Measurements from ENCODE around the gene GPM6B. TPM values are rescaled to one million over a fixed set of nuclear protein-coding genes. Genes with fewer than 3 reads are reported as not detected.

The GPM6B gene
- total and polyA plus RNA-seq, 2 experiments from 2014 or later: 82.6 to 95.4 TPM

- TF ChIP-seq STAT1 (IDR thresholded peaks at IDR 0.05; ENCODE audit: unreplicated experiment) (no peak), ZNF462 (CRISPR knock-in tag; IDR thresholded peaks at IDR 0.05) (no peak), JUNB (IDR thresholded peaks at IDR 0.05; ENCODE audit: unreplicated experiment) (no peak), EZH2phosphoT487 (IDR thresholded peaks at IDR 0.05; ENCODE audit: unreplicated experiment) (no peak), CREB1 (CRISPR knock-in tag; IDR thresholded peaks at IDR 0.05; ENCODE audit: low read depth) (no peak)
- peak; percentile 50 for DNase-seq (ENCODE audit: low spot score)
- Mint-ChIP-seq H3K27ac (0 out of 2 replicates have a peak overlapping the region, but pooled peaks have one; percentile 22), H3K36me3 (ENCODE audit: low read depth) (peaks cover 14% of the 10 kb centered on the region), H3K27me3 (ENCODE audit: insufficient read depth, low read depth, poor library complexity) (peaks cover 4% of the 10 kb centered on the region), H3K4me3 (no peak overlapping the region), H3K4me1 (peaks cover 43% of the 10 kb centered on the region), H3K9me3 (0 out of 3 replicates have a peak, but pooled peaks cover 3% of the 10 kb centered on the region)
- Histone ChIP-seq H3K4me2 (peak overlapping the region; percentile 52), H3K27ac (ENCODE audit: low read depth) (no peak overlapping the region), H3K27me3 (ENCODE audit: insufficient read depth) (no peaks in the 10 kb centered on the region), H4K20me1 (replicated peaks; ENCODE audit: insufficient read depth) (no peaks in the 10 kb centered on the region), H3K9me2 (ENCODE audit: insufficient read depth) (no peaks in the 10 kb centered on the region), H3K36me3 (ENCODE audit: insufficient read depth) (no peaks in the 10 kb centered on the region), H3F3A (replicated peaks; ENCODE audit: low read depth) (no peaks in the 10 kb centered on the region), H3K4me1 (ENCODE audit: insufficient read depth) (peaks cover 31% of the 10 kb centered on the region), H3K4me3 (no peak overlapping the region), H2AFZ (no peak overlapping the region), H3K79me2 (replicated peaks; ENCODE audit: insufficient read depth) (peaks cover 9% of the 10 kb centered on the region)
- peak; percentile 94 for ATAC-seq
These were observed 13.8 kb downstream of the GPM6B start for GRCh38 chrX:13803116-13803515.

GRCh38 chrX:13798184-13798583 is 18.7 kb downstream of the GPM6B start:
- no peaks in the 10 kb centered on the region for H3F3A ChIP-seq (replicated peaks; ENCODE audit: low read depth)
- H3K4me3 Mint-ChIP-seq: no peak overlapping the region
- H3K4me1 Mint-ChIP-seq: peaks cover 29% of the 10 kb centered on the region
- no peaks in the 10 kb centered on the region for H3K36me3 ChIP-seq (ENCODE audit: insufficient read depth)
- ATAC-seq: no peak
- H3K27me3 ChIP-seq (ENCODE audit: insufficient read depth): no peaks in the 10 kb centered on the region
- no peak overlapping the region for H2AFZ ChIP-seq
- H3K9me2 ChIP-seq (ENCODE audit: insufficient read depth): no peaks in the 10 kb centered on the region
- H3K4me1 ChIP-seq (ENCODE audit: insufficient read depth): peaks cover 15% of the 10 kb centered on the region
- 0 out of 3 replicates have a peak, but pooled peaks cover 3% of the 10 kb centered on the region for H3K9me3 Mint-ChIP-seq
- peaks cover 6% of the 10 kb centered on the region for H3K27me3 Mint-ChIP-seq (ENCODE audit: insufficient read depth, low read depth, poor library complexity)
- no peak overlapping the region for H3K4me2 ChIP-seq
- DNase-seq (ENCODE audit: low spot score): no peak
- peaks cover 6% of the 10 kb centered on the region for H3K79me2 ChIP-seq (replicated peaks; ENCODE audit: insufficient read depth)
- H3K27ac ChIP-seq (ENCODE audit: low read depth): no peak overlapping the region
- H3K36me3 Mint-ChIP-seq (ENCODE audit: low read depth): peaks cover 19% of the 10 kb centered on the region
- no peaks in the 10 kb centered on the region for H4K20me1 ChIP-seq (replicated peaks; ENCODE audit: insufficient read depth)
- H3K4me3 ChIP-seq: no peak overlapping the region
- no peak overlapping the region for H3K27ac Mint-ChIP-seq
- TF ChIP-seq STAT1 (IDR thresholded peaks at IDR 0.05; ENCODE audit: unreplicated experiment) (no peak), JUNB (IDR thresholded peaks at IDR 0.05; ENCODE audit: unreplicated experiment) (no peak), CREB1 (CRISPR knock-in tag; IDR thresholded peaks at IDR 0.05; ENCODE audit: low read depth) (no peak), ZNF114 (CRISPR knock-in tag; IDR thresholded peaks at IDR 0.05) (no peak), ETS1 (IDR thresholded peaks at IDR 0.05) (no peak), NANOG (IDR thresholded peaks at IDR 0.05; ENCODE audit: borderline replicate concordance) (no peak), EZH2phosphoT487 (IDR thresholded peaks at IDR 0.05; ENCODE audit: unreplicated experiment) (no peak), CTCF (conservative IDR thresholded peaks at IDR 0.05; ENCODE audit: low read depth in 2 of 2) (no peak), POLR2AphosphoS5 (IDR thresholded peaks at IDR 0.05; ENCODE audit: low read depth) (no peak), ZNF331 (CRISPR knock-in tag; IDR thresholded peaks at IDR 0.05; ENCODE audit: low read depth) (no peak)

All from GM23338 (cell line).